Uterus (tissue), 2 donors: ENCODE measurements around the gene PAN3.

Source experiments
- CTCF ChIP-seq, 4 experiments: fragments of 200-600 bp in 2 of 4; fragments of 450-650 bp in 2 of 4; sonication (generic) in 2 of 4; IDR thresholded peaks; one replicate each; pipeline ENCODE4 v1.5.1; 2016 to 2019; ENCODE audit warnings: antibody characterized with exemption in 4 of 4, mild to moderate bottlenecking in 2 of 4, moderate library complexity in 1 of 4
- POLR2A ChIP-seq, 2 donors: fragments of 450-650 bp; IDR thresholded peaks; one replicate each; pipeline ENCODE4 v1.6.1; 2016; ENCODE audit warnings: antibody characterized with exemption in 2 of 2, mild to moderate bottlenecking in 1 of 2, moderate library complexity in 1 of 2

GRCh38 chr13:28136916-28137315 is 1.4 kb upstream of the PAN3 start:
- TF ChIP-seq CTCF (IDR thresholded peaks at IDR 0.05) (no peak), POLR2A (IDR thresholded peaks at IDR 0.05) (no peak)
